IMR-90 (cell line): Measurements from ENCODE around the gene MEP1B. TPM values are rescaled to one million over a fixed set of nuclear protein-coding genes. Genes with fewer than 3 reads are reported as not detected.

ENCODE experiments used
- ATAC-seq: fragments of 200-7000 bp; cut with Tn5 transposase; 2 replicates; pipeline ENCODE4 v1.9.1; 2020; ENCODE audit warnings: low read depth, mild to moderate bottlenecking, moderate library complexity
- BruUV-seq: library from RNA; stranded (reverse); fragments of 400-500 nt; replicated peaks from 2 replicates; lab custom pipeline; 2021; lab: Mats Ljungman, UMichigan
- CTCF ChIA-PET: fragments of 300-600 bp; formaldehyde crosslinking; extraction: SDS; loops from one replicate; lab custom pipeline; 2021; ENCODE audit warnings: antibody characterized with exemption; lab: Yijun Ruan, JAX
- POLR2A ChIA-PET: fragments of 300-600 bp; sonication (Branson Sonifier 250); formaldehyde crosslinking; loops from one replicate; lab custom pipeline; 2022; ENCODE audit warnings: antibody characterized with exemption; ENCODE audit not compliant: unreplicated experiment; lab: Charles Lee
- DNase-seq: peaks from one replicate; pipeline ENCODE4 v3.0.0; 2013
- H2AFZ ChIP-seq: replicated peaks from 2 replicates; pipeline ENCODE3; 2013; ENCODE audit warnings: low read length, mild to moderate bottlenecking; ENCODE audit not compliant: poor library complexity
- H2AK5ac ChIP-seq: 2 replicates; pipeline ENCODE4 v1.6.1; 2013; ENCODE audit warnings: low read depth, low read length, inconsistent platforms
- H2AK9ac ChIP-seq: replicated peaks from 2 replicates; pipeline ENCODE3; 2013; ENCODE audit warnings: mild to moderate bottlenecking, low read depth, low read length, moderate library complexity; ENCODE audit not compliant: poor library complexity
- H2BK120ac ChIP-seq: 2 replicates; pipeline ENCODE4 v1.6.1; 2013; ENCODE audit warnings: low read depth, low read length, inconsistent platforms
- H2BK15ac ChIP-seq: 3 replicates; pipeline ENCODE4 v1.6.1; 2013; ENCODE audit warnings: low read depth, low read length, inconsistent platforms
- H2BK20ac ChIP-seq: 2 replicates; pipeline ENCODE4 v1.6.1; 2013; ENCODE audit warnings: low read depth, mild to moderate bottlenecking, inconsistent platforms, low read length, moderate library complexity
- H2BK5ac ChIP-seq: 2 replicates; pipeline ENCODE4 v1.6.1; 2013; ENCODE audit warnings: mild to moderate bottlenecking, low read depth, low read length, inconsistent platforms; ENCODE audit not compliant: poor library complexity, severe bottlenecking
- H3K14ac ChIP-seq: replicated peaks from 2 replicates; pipeline ENCODE4 v1.6.1; 2013; ENCODE audit warnings: low read depth, low read length, inconsistent platforms
- H3K18ac ChIP-seq: 2 replicates; pipeline ENCODE4 v1.6.1; 2013; ENCODE audit warnings: low read depth, low read length, control low read depth
- H3K23ac ChIP-seq: 2 replicates; pipeline ENCODE4 v1.6.1; 2013; ENCODE audit warnings: low read depth, low read length, inconsistent platforms
- H3K27ac ChIP-seq: 2 replicates; pipeline ENCODE4 v1.5.1; 2013; ENCODE audit warnings: mild to moderate bottlenecking, control low read depth, low read length; ENCODE audit not compliant: insufficient read depth
- H3K27me3 ChIP-seq: 2 replicates; pipeline ENCODE4 v1.6.1; 2013; ENCODE audit warnings: low read length; ENCODE audit not compliant: control insufficient read depth, insufficient read depth
- H3K36me3 ChIP-seq: 2 replicates; pipeline ENCODE4 v1.6.1; 2013; ENCODE audit warnings: low read length, mixed read lengths; ENCODE audit not compliant: control insufficient read depth, insufficient read depth
- H3K4ac ChIP-seq: 2 replicates; pipeline ENCODE4 v1.6.1; 2013; ENCODE audit warnings: low read depth, low read length, inconsistent platforms
- H3K4me1 ChIP-seq: 2 replicates; pipeline ENCODE4 v1.6.1; 2013; ENCODE audit warnings: low read length, mixed read lengths; ENCODE audit not compliant: control insufficient read depth, insufficient read depth
- H3K4me2 ChIP-seq: 2 replicates; pipeline ENCODE4 v1.6.1; 2013; ENCODE audit warnings: low read depth, mild to moderate bottlenecking, control low read depth, low read length, moderate library complexity
- H3K4me3 ChIP-seq: 2 replicates; pipeline ENCODE4 v1.5.1; 2013; ENCODE audit warnings: low read depth, mild to moderate bottlenecking, control low read depth, low read length, moderate library complexity; ENCODE audit not compliant: insufficient read depth
- H3K56ac ChIP-seq: 2 replicates; pipeline ENCODE4 v1.6.1; 2013; ENCODE audit warnings: low read length, inconsistent platforms; ENCODE audit not compliant: insufficient read depth; ENCODE audit errors: extremely low read depth
- H3K79me1 ChIP-seq, 2 experiments: 2 replicates each; pipeline ENCODE4 v1.6.1; 2013; ENCODE audit warnings: low read length in 2 of 2, inconsistent platforms in 1 of 2, low read depth in 1 of 2
- H3K9ac ChIP-seq: 2 replicates; pipeline ENCODE4 v1.6.1; 2013; ENCODE audit warnings: low read depth, low read length, control low read depth
- H3K9me1 ChIP-seq: 2 replicates; pipeline ENCODE4 v1.6.1; 2013; ENCODE audit warnings: low read length, inconsistent platforms; ENCODE audit not compliant: insufficient read depth
- H3K9me3 ChIP-seq: 2 replicates; pipeline ENCODE4 v1.6.1; 2013; ENCODE audit warnings: low read length; ENCODE audit not compliant: control insufficient read depth, insufficient read depth
- H4K20me1 ChIP-seq: 2 replicates; pipeline ENCODE4 v1.6.1; 2013; ENCODE audit warnings: low read length, inconsistent platforms; ENCODE audit not compliant: insufficient read depth
- H4K5ac ChIP-seq: 2 replicates; pipeline ENCODE4 v1.6.1; 2013; ENCODE audit warnings: mild to moderate bottlenecking, low read depth, low read length, control low read depth
- H4K8ac ChIP-seq, 2 experiments: 2 replicates each; pipeline ENCODE4 v1.6.1; 2013; ENCODE audit warnings: low read depth in 2 of 2, low read length in 2 of 2, control low read depth in 1 of 2, inconsistent platforms in 1 of 2
- H4K91ac ChIP-seq: 2 replicates; pipeline ENCODE4 v1.6.1; 2013; ENCODE audit warnings: low read depth, low read length, inconsistent platforms; ENCODE audit not compliant: insufficient read depth
- BHLHE40 ChIP-seq: fragments of 150-350 bp; IDR thresholded peaks from 2 replicates; pipeline ENCODE4 v1.6.1; 2016; ENCODE audit warnings: mild to moderate bottlenecking, low read depth, low read length
- CEBPB ChIP-seq: IDR thresholded peaks from 2 replicates; pipeline ENCODE4 v1.6.1; 2012; ENCODE audit warnings: low read depth, low read length, improper control_type of control experiment
- CHD1 ChIP-seq: IDR thresholded peaks from 2 replicates; pipeline ENCODE4 v1.6.1; 2012; ENCODE audit warnings: low read depth, low read length, improper control_type of control experiment
- FOS ChIP-seq: fragments of 150-350 bp; IDR thresholded peaks from 2 replicates; pipeline ENCODE4 v1.6.1; 2016; ENCODE audit warnings: low read depth, low read length
- MAFK ChIP-seq: IDR thresholded peaks from 2 replicates; pipeline ENCODE4 v1.6.1; 2012; ENCODE audit warnings: low read depth, low read length, improper control_type of control experiment
- MAZ ChIP-seq: IDR thresholded peaks from 2 replicates; pipeline ENCODE4 v1.6.1; 2012; ENCODE audit warnings: low read depth, mild to moderate bottlenecking, low read length, improper control_type of control experiment, moderate library complexity, borderline replicate concordance
- MXI1 ChIP-seq: IDR thresholded peaks from 2 replicates; pipeline ENCODE4 v1.6.1; 2012; ENCODE audit warnings: low read depth, mild to moderate bottlenecking, low read length, moderate library complexity, borderline replicate concordance
- NFE2L2 ChIP-seq: fragments of 150-350 bp; IDR thresholded peaks from 2 replicates; pipeline ENCODE4 v1.6.1; 2016; ENCODE audit warnings: low read depth, mild to moderate bottlenecking, low read length
- POLR2A ChIP-seq: IDR thresholded peaks from 2 replicates; pipeline ENCODE4 v1.6.1; 2012; ENCODE audit warnings: mild to moderate bottlenecking, low read depth, low read length
- RAD21 ChIP-seq: IDR thresholded peaks from 2 replicates; pipeline ENCODE4 v1.6.1; 2012; ENCODE audit warnings: low read length, improper control_type of control experiment
- RCOR1 ChIP-seq: IDR thresholded peaks from 2 replicates; pipeline ENCODE4 v1.6.1; 2012; ENCODE audit warnings: mild to moderate bottlenecking, low read length, improper control_type of control experiment; ENCODE audit not compliant: insufficient replicate concordance
- RFX5 ChIP-seq: IDR thresholded peaks from 2 replicates; pipeline ENCODE4 v1.8.0; 2012; ENCODE audit warnings: low read depth, mild to moderate bottlenecking, low read length, moderate library complexity
- SMC3 ChIP-seq: fragments of 150-350 bp; IDR thresholded peaks from 2 replicates; pipeline ENCODE4 v1.6.1; 2016; ENCODE audit warnings: low read depth, mild to moderate bottlenecking, antibody characterized with exemption, low read length, moderate library complexity
- whole genome bisulfite sequencing, 2 experiments: methylation state at CpG; one replicate each; pipeline versions ENCODE4 v1.1.5 to v1.1.7; 2013; ENCODE audit warnings: missing lambda C conversion rate in 2 of 2; ENCODE audit not compliant: insufficient read length in 1 of 2; ENCODE audit errors: extremely low coverage in 2 of 2; 5-methylcytosine and 5-hydroxymethylcytosine counted together
- dilution Hi-C: fragments of 300-500 bp; cut with HindIII; formaldehyde crosslinking; loops from one replicate; pipeline ENCODE4 v1.14.3; 2018; ENCODE audit warnings: low sequenced_read_pairs; ENCODE audit not compliant: unreplicated experiment
- in situ Hi-C: fragments of 300-500 bp; cut with MboI; formaldehyde crosslinking; loops from 3 replicates; pipeline ENCODE4 v1.14.3; 2019; ENCODE audit warnings: low sequenced_read_pairs, inconsistent platforms, mixed read lengths
- intact Hi-C: fragments of 100-400 bp; cut with micrococcal nuclease; formaldehyde crosslinking; loops from 2 replicates; pipeline ENCODE4 v1.10.0; 2022
- polyA plus RNA-seq, 3 experiments: library from polyadenylated mRNA; depleted of rRNA; stranded (reverse); fragments of >200 nt; gene quantifications; 2 replicates each; pipeline ENCODE4 v1.2.3, GENCODE V29; 2012; ENCODE audit warnings: low replicate concordance in 1 of 3
- total RNA-seq: library from RNA; depleted of rRNA; stranded (reverse); fragments of >200 nt; gene quantifications from 2 replicates; pipeline ENCODE4 v1.2.3, GENCODE V29; 2012
- TF ChIP-seq, protein P1 (sequence below): fragments of 150-350 bp; IDR thresholded peaks from 2 replicates; pipeline ENCODE4 v1.6.1; 2017; ENCODE audit warnings: mild to moderate bottlenecking, antibody characterized with exemption, low read length, low read depth
- TF ChIP-seq, protein P2 (sequence below): conservative IDR thresholded peaks from 2 replicates; pipeline ENCODE4 v1.5.1; 2012; ENCODE audit warnings: mild to moderate bottlenecking, low read depth, low read length, improper control_type of control experiment
- TF ChIP-seq, protein P3 (sequence below): fragments of 150-350 bp; IDR thresholded peaks from 2 replicates; pipeline ENCODE4 v1.6.1; 2016; ENCODE audit warnings: low read depth, mild to moderate bottlenecking, low read length, moderate library complexity, borderline replicate concordance

The MEP1B gene
- total and polyA plus RNA-seq, 2 of the 4 experiments (the other 2 are of a cell fraction): not detected

- H2BK15ac ChIP-seq: no peak overlapping the region
- no peak overlapping the region for H3K18ac ChIP-seq
- H2BK120ac ChIP-seq: no peak overlapping the region
- DNase-seq (no peak), ATAC-seq (no peak)
- H3K9me3 ChIP-seq: no peaks in the 10 kb centered on the region
- H3K4me3 ChIP-seq: no peak overlapping the region
- H4K91ac ChIP-seq: no peak overlapping the region
- peaks cover 2% of the 10 kb centered on the region for H3K27me3 ChIP-seq
- no peak overlapping the region for H3K14ac ChIP-seq
- peak overlapping the region; percentile 25 for H2AFZ ChIP-seq
- no peak overlapping the region for H4K8ac ChIP-seq
- H3K4ac ChIP-seq: no peak overlapping the region
- H3K56ac ChIP-seq: no peak overlapping the region
- no CpG with 5 or more reads among the region's 5 CpGs for whole genome bisulfite sequencing, 2 experiments
- no peaks in the 10 kb centered on the region for H3K9me1 ChIP-seq
- H4K20me1 ChIP-seq: no peaks in the 10 kb centered on the region
- H2BK20ac ChIP-seq: no peak overlapping the region
- H2BK5ac ChIP-seq: no peak overlapping the region
- ChIA-PET POLR2A (no interaction called here), CTCF (interaction anchor here (1.2 kb wide), 1 partner anchor 13 kb away, joined by 3 read pairs; no protein-coding TSS in a partner anchor)
- H3K27ac ChIP-seq: no peak overlapping the region
- dilution Hi-C loops: no loop called here
- H3K36me3 ChIP-seq: no peaks in the 10 kb centered on the region
- no peak overlapping the region for H4K5ac ChIP-seq
- H3K23ac ChIP-seq: no peak overlapping the region
- no peaks in the 10 kb centered on the region for H3K4me1 ChIP-seq
- no peak overlapping the region for H3K9ac ChIP-seq
- H2AK9ac ChIP-seq: no peak overlapping the region
- in situ Hi-C loops: no loop called here
- no peak overlapping the region for H2AK5ac ChIP-seq
- no peaks in the 10 kb centered on the region for H3K79me1 ChIP-seq
- no peak overlapping the region for H3K4me2 ChIP-seq
- no peak for TF ChIP-seq POLR2A
- no peak for TF ChIP-seq SMC3
- TF ChIP-seq BHLHE40: no peak
- TF ChIP-seq MAFK: no peak
- TF ChIP-seq RAD21: no peak
- no peak for TF ChIP-seq NFE2L2
- TF ChIP-seq, protein P1, sequence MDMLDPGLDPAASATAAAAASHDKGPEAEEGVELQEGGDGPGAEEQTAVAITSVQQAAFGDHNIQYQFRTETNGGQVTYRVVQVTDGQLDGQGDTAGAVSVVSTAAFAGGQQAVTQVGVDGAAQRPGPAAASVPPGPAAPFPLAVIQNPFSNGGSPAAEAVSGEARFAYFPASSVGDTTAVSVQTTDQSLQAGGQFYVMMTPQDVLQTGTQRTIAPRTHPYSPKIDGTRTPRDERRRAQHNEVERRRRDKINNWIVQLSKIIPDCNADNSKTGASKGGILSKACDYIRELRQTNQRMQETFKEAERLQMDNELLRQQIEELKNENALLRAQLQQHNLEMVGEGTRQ: no peak
- TF ChIP-seq, protein P2, sequence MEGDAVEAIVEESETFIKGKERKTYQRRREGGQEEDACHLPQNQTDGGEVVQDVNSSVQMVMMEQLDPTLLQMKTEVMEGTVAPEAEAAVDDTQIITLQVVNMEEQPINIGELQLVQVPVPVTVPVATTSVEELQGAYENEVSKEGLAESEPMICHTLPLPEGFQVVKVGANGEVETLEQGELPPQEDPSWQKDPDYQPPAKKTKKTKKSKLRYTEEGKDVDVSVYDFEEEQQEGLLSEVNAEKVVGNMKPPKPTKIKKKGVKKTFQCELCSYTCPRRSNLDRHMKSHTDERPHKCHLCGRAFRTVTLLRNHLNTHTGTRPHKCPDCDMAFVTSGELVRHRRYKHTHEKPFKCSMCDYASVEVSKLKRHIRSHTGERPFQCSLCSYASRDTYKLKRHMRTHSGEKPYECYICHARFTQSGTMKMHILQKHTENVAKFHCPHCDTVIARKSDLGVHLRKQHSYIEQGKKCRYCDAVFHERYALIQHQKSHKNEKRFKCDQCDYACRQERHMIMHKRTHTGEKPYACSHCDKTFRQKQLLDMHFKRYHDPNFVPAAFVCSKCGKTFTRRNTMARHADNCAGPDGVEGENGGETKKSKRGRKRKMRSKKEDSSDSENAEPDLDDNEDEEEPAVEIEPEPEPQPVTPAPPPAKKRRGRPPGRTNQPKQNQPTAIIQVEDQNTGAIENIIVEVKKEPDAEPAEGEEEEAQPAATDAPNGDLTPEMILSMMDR: no peak
- TF ChIP-seq CEBPB: no peak
- TF ChIP-seq, protein P3, sequence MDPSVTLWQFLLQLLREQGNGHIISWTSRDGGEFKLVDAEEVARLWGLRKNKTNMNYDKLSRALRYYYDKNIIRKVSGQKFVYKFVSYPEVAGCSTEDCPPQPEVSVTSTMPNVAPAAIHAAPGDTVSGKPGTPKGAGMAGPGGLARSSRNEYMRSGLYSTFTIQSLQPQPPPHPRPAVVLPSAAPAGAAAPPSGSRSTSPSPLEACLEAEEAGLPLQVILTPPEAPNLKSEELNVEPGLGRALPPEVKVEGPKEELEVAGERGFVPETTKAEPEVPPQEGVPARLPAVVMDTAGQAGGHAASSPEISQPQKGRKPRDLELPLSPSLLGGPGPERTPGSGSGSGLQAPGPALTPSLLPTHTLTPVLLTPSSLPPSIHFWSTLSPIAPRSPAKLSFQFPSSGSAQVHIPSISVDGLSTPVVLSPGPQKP: no peak
- no peak for TF ChIP-seq CHD1
- TF ChIP-seq RFX5: no peak
- TF ChIP-seq MXI1: no peak
- no peak for TF ChIP-seq FOS
- TF ChIP-seq MAZ: no peak
- no peak for TF ChIP-seq RCOR1
- no TSS peak for BruUV-seq
- intact Hi-C loops: no loop called here
These were observed 67.4 kb downstream of the MEP1B start for GRCh38 chr18:32257084-32257785.
